Smooth muscle cell (in vitro differentiated cells): ENCODE results near the gene PGAM4. TPM values are rescaled to one million over a fixed set of nuclear protein-coding genes. Genes with fewer than 3 reads are reported as not detected.

Experiments
- DNase-seq: peaks from one replicate; lab custom pipeline; 2025; ENCODE audit not compliant: unreplicated experiment; lab: John Stamatoyannopoulos, UW
- H2AFZ ChIP-seq: fragments of 200-600 bp; sonication (generic); 2 replicates; pipeline ENCODE4 v1.6.0; 2016; ENCODE audit warnings: antibody characterized with exemption, low read depth, mild to moderate bottlenecking
- H3F3A ChIP-seq: fragments of 200-600 bp; sonication (generic); 2 replicates; pipeline ENCODE4 v1.6.0; 2017; ENCODE audit warnings: antibody characterized with exemption, low read depth
- H3K27ac ChIP-seq: fragments of 200-600 bp; sonication (generic); 2 replicates; pipeline ENCODE4 v1.5.1; 2016; ENCODE audit warnings: low read depth, mild to moderate bottlenecking
- H3K27me3 ChIP-seq: fragments of 200-600 bp; sonication (generic); 2 replicates; pipeline ENCODE4 v1.6.1; 2016; ENCODE audit warnings: low read depth, mild to moderate bottlenecking
- H3K36me3 ChIP-seq: fragments of 200-600 bp; sonication (generic); 2 replicates; pipeline ENCODE4 v1.5.1; 2016; ENCODE audit warnings: low read depth
- H3K4me1 ChIP-seq: fragments of 200-600 bp; sonication (generic); 2 replicates; pipeline ENCODE4 v1.5.1; 2016; ENCODE audit warnings: low read depth
- H3K4me2 ChIP-seq: fragments of 200-600 bp; sonication (generic); 2 replicates; pipeline ENCODE4 v1.6.0; 2016; ENCODE audit warnings: mild to moderate bottlenecking
- H3K4me3 ChIP-seq: fragments of 200-600 bp; sonication (generic); 2 replicates; pipeline ENCODE4 v1.5.1; 2016; ENCODE audit warnings: mild to moderate bottlenecking
- H3K79me2 ChIP-seq: fragments of 200-600 bp; sonication (generic); 2 replicates; pipeline ENCODE4 v1.6.0; 2016; ENCODE audit warnings: low read depth, mild to moderate bottlenecking
- H3K9ac ChIP-seq: fragments of 200-600 bp; sonication (generic); 2 replicates; pipeline ENCODE4 v1.6.0; 2016; ENCODE audit warnings: low read depth
- H3K9me3 ChIP-seq: fragments of 200-600 bp; sonication (generic); replicated peaks from 2 replicates; pipeline ENCODE4 v1.5.1; 2016; ENCODE audit warnings: low read depth
- H4K20me1 ChIP-seq: fragments of 200-600 bp; sonication (generic); 2 replicates; pipeline ENCODE4 v1.6.0; 2016; ENCODE audit warnings: low read depth
- WGBS: methylation state at CpG from one replicate; pipeline ENCODE4 v1.1.7; 2016; ENCODE audit warnings: low lambda C conversion rate; 5-methylcytosine and 5-hydroxymethylcytosine counted together
- polyA plus RNA-seq: library from polyadenylated mRNA; unstranded; fragments of >200 nt; fragmentation: Nextera tagmentation; extraction: Ambion mirVana; gene quantifications from 2 replicates; pipeline ENCODE4 v1.2.1, GENCODE V29; 2016
- total RNA-seq: library from RNA; depleted of rRNA; stranded (reverse); fragments of >200 nt; gene quantifications from 2 replicates; pipeline ENCODE4 v1.2.3, GENCODE V29; 2014
- TF ChIP-seq, protein P1 (sequence below): fragments of 200-600 bp; sonication (generic); IDR thresholded peaks from 2 replicates; pipeline ENCODE4 v1.5.1; 2017; ENCODE audit warnings: borderline replicate concordance, mild to moderate bottlenecking, antibody characterized with exemption; ENCODE audit not compliant: insufficient read depth, poor library complexity, severe bottlenecking

PGAM4 gene
- total and polyA plus RNA-seq, 2 experiments from 2014 or later: not detected

DNA sequence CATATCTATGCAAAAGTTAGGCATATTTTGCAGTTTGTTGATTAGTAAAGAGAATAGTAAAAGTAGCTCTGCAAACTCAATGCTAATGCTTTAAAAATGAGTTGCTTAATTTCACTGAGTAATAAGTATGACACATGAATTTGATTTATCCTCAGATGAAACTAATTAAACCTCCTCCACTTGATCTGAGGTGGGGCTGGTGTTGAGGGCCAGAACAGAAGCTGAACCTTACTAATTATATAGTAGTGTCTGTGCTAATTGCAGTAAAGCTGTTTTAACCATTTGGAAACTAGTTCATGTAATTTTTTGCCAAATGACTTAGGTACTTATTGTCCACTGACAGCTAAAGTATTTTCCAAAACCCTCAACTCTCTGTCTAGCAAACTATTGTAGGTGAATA lies 7.7 kb upstream of the PGAM4 start:
- TF ChIP-seq, protein P1, sequence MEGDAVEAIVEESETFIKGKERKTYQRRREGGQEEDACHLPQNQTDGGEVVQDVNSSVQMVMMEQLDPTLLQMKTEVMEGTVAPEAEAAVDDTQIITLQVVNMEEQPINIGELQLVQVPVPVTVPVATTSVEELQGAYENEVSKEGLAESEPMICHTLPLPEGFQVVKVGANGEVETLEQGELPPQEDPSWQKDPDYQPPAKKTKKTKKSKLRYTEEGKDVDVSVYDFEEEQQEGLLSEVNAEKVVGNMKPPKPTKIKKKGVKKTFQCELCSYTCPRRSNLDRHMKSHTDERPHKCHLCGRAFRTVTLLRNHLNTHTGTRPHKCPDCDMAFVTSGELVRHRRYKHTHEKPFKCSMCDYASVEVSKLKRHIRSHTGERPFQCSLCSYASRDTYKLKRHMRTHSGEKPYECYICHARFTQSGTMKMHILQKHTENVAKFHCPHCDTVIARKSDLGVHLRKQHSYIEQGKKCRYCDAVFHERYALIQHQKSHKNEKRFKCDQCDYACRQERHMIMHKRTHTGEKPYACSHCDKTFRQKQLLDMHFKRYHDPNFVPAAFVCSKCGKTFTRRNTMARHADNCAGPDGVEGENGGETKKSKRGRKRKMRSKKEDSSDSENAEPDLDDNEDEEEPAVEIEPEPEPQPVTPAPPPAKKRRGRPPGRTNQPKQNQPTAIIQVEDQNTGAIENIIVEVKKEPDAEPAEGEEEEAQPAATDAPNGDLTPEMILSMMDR: no peak

DNA sequence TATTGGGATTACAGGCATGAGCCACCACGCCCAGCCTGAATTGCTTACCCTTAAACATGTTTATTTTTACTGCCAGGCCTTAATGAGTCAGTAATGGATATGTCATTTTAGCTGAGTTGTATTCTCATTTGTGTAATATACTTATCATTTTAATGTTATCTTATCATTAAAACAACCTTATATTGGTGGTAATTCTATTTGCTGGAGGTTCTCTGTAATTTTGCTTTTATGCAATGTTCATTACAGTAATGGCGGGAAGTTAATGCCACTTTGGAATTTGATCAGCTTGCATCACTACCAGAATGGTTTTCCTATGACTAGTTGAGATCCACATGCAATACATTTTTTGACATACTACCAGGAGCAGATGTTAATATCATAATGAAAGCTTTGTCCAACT lies 6.3 kb upstream of the PGAM4 start:
- H2AFZ ChIP-seq: no peak overlapping the region
- no peaks in the 10 kb centered on the region for H3F3A ChIP-seq
- TF ChIP-seq, protein P1: no peak
- H3K27ac ChIP-seq: no peak overlapping the region
- H3K9me3 ChIP-seq: peaks cover 6% of the 10 kb centered on the region
- WGBS: 69% methylated on average over 2 of the region's 2 CpGs
- DNase-seq: no peak
- no peaks in the 10 kb centered on the region for H3K79me2 ChIP-seq
- H3K27me3 ChIP-seq: no peaks in the 10 kb centered on the region
- no peaks in the 10 kb centered on the region for H3K36me3 ChIP-seq
- H3K4me3 ChIP-seq: no peak overlapping the region
- no peaks in the 10 kb centered on the region for H4K20me1 ChIP-seq
- H3K4me2 ChIP-seq: no peak overlapping the region
- no peaks in the 10 kb centered on the region for H3K4me1 ChIP-seq
- H3K9ac ChIP-seq: no peak overlapping the region

More for the DNA sequence above, 7.7 kb upstream of the PGAM4 start:
- Histone ChIP-seq H4K20me1 (no peaks in the 10 kb centered on the region), H3K79me2 (no peaks in the 10 kb centered on the region), H3K27me3 (no peaks in the 10 kb centered on the region), H3K4me1 (no peaks in the 10 kb centered on the region), H3K27ac (no peak overlapping the region), H3K4me2 (no peak overlapping the region), H3K36me3 (no peaks in the 10 kb centered on the region), H3K4me3 (no peak overlapping the region), H3K9ac (no peak overlapping the region), H3F3A (no peaks in the 10 kb centered on the region), H2AFZ (no peak overlapping the region), H3K9me3 (peaks cover 6% of the 10 kb centered on the region)
- no peak for DNase-seq

DNA sequence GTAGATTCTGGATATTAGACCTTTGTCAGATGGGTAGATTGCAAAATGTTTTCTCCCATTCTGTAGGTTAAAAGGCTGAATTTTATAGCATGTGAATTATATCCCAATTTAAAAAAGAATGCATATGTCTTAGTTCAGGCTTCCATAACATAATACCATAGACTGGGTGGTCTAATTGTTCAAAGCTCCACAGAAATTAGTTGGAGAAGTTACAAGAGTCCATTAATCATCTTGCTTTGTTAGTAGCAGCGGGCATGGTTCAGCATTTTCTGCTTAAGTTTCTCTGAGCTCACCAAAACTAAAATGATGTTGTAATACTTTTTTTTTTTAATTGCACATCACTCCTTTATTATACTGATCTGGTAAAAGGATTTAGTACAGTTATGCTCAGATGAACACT lies 1.8 kb downstream of the PGAM4 start:
- Histone ChIP-seq H2AFZ (no peak overlapping the region), H3K27ac (no peak overlapping the region), H3K4me2 (no peak overlapping the region), H3K27me3 (no peaks in the 10 kb centered on the region), H3F3A (no peaks in the 10 kb centered on the region), H4K20me1 (no peaks in the 10 kb centered on the region), H3K9ac (no peak overlapping the region), H3K79me2 (no peaks in the 10 kb centered on the region), H3K9me3 (no peaks in the 10 kb centered on the region), H3K4me3 (no peak overlapping the region), H3K4me1 (no peaks in the 10 kb centered on the region), H3K36me3 (no peaks in the 10 kb centered on the region)
- no peak for DNase-seq
- WGBS: 74% methylated on average over 1 of the region's 1 CpG
- TF ChIP-seq, protein P1: no peak

DNA sequence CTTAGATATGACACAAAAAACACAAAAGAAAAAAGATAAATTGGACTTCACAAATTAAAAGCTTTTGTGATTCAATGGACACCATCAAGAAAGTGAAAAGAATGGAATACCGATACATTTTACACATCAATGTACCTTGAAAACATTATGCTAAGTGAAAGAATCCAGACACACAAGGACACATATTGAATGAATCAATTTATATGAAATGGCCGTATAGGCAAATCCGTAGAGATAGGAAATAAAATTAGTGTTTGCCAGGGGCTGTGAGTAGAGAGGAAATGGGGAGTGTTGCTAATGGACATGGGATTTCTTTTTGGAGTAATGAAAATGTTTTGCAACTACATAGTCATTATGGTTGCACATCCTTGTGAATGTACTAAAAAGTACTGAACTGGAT lies 3.1 kb downstream of the PGAM4 start:
- Histone ChIP-seq H3K4me3 (no peak overlapping the region), H4K20me1 (no peaks in the 10 kb centered on the region), H3F3A (no peaks in the 10 kb centered on the region), H3K36me3 (no peaks in the 10 kb centered on the region), H3K4me2 (no peak overlapping the region), H3K9me3 (no peaks in the 10 kb centered on the region), H2AFZ (no peak overlapping the region), H3K27me3 (no peaks in the 10 kb centered on the region), H3K4me1 (no peaks in the 10 kb centered on the region), H3K79me2 (no peaks in the 10 kb centered on the region), H3K27ac (no peak overlapping the region), H3K9ac (no peak overlapping the region)
- DNase-seq: no peak
- TF ChIP-seq, protein P1: no peak
- WGBS: 92% methylated on average over 3 of the region's 3 CpGs
